ENCODE data around the gene GNA15.

GNA15 gene

GRCh38 chr19:3208317-3209207 lies 72.7 kb downstream of the GNA15 start:
- Histone ChIP-seq H3K4me1 (ENCODE audit: control insufficient read depth, insufficient read depth, low read length) (peaks cover 11% of the 10 kb centered on the region), H3K27ac (ENCODE audit: low read depth, low read length) (no peak overlapping the region), H3K9me3 (ENCODE audit: control insufficient read depth, insufficient read depth, low read depth, low read length) (no peaks in the 10 kb centered on the region), H3K27me3 (ENCODE audit: control insufficient read depth, insufficient read depth, low read length) (no peaks in the 10 kb centered on the region), H3K4me3 (ENCODE audit: low read depth, low read length) (no peak overlapping the region), H3K36me3 (ENCODE audit: control insufficient read depth, insufficient read depth, low read length) (peaks cover 56% of the 10 kb centered on the region), H3K9ac (ENCODE audit: low read length) (no peak overlapping the region)

- Histone ChIP-seq H3K4me3 (ENCODE audit: low read depth, low read length) (no peak overlapping the region), H3K36me3 (ENCODE audit: control insufficient read depth, insufficient read depth, low read length) (peaks cover 37% of the 10 kb centered on the region), H3K27ac (ENCODE audit: low read depth, low read length) (no peak overlapping the region), H3K9ac (ENCODE audit: low read length) (no peak overlapping the region), H3K9me3 (ENCODE audit: control insufficient read depth, insufficient read depth, low read depth, low read length) (no peaks in the 10 kb centered on the region), H3K27me3 (ENCODE audit: control insufficient read depth, insufficient read depth, low read length) (no peaks in the 10 kb centered on the region), H3K4me1 (ENCODE audit: control insufficient read depth, insufficient read depth, low read length) (peaks cover 11% of the 10 kb centered on the region)
These were observed 74.6 kb downstream of the GNA15 start for GRCh38 chr19:3210347-3211017.

- Histone ChIP-seq H3K27ac (ENCODE audit: low read depth, low read length) (no peak overlapping the region), H3K4me1 (ENCODE audit: control insufficient read depth, insufficient read depth, low read length) (peaks cover 11% of the 10 kb centered on the region), H3K9ac (ENCODE audit: low read length) (no peak overlapping the region), H3K9me3 (ENCODE audit: control insufficient read depth, insufficient read depth, low read depth, low read length) (no peaks in the 10 kb centered on the region), H3K4me3 (ENCODE audit: low read depth, low read length) (no peak overlapping the region), H3K36me3 (ENCODE audit: control insufficient read depth, insufficient read depth, low read length) (peaks cover 31% of the 10 kb centered on the region), H3K27me3 (ENCODE audit: control insufficient read depth, insufficient read depth, low read length) (no peaks in the 10 kb centered on the region)
These were observed 75.4 kb downstream of the GNA15 start for GRCh38 chr19:3211191-3211590.

- H3K27ac ChIP-seq (ENCODE audit: low read depth, low read length), result no peak overlapping the region
- H3K36me3 ChIP-seq (ENCODE audit: control insufficient read depth, insufficient read depth, low read length), result peaks cover 16% of the 10 kb centered on the region
- no peak overlapping the region for H3K4me3 ChIP-seq (ENCODE audit: low read depth, low read length)
- no peak overlapping the region for H3K9ac ChIP-seq (ENCODE audit: low read length)
- H3K4me1 ChIP-seq (ENCODE audit: control insufficient read depth, insufficient read depth, low read length), result peaks cover 5% of the 10 kb centered on the region; the same call in 1 of the 2 replicates
- no peaks in the 10 kb centered on the region for H3K9me3 ChIP-seq (ENCODE audit: control insufficient read depth, insufficient read depth, low read depth, low read length)
- no peaks in the 10 kb centered on the region for H3K27me3 ChIP-seq (ENCODE audit: control insufficient read depth, insufficient read depth, low read length)
These were observed 77.3 kb downstream of the GNA15 start for GRCh38 chr19:3213159-3213558.
